CD4-positive, alpha-beta T cell treated with Interleukin-6 for 4 hours (primary cell): Measurements from ENCODE around the gene MANF.
"Not testable (repeated sequence)": the region's sequence is repeated elsewhere in the genome, so short reads cannot be mapped to it uniquely, and the experiment has no call there.

Experiments used
- DNase-seq: peaks from one replicate; pipeline ENCODE4 v3.0.0-alpha.2; 2020; ENCODE audit warnings: mixed read lengths

Gene MANF

GRCh38 chr3:51384726-51385473, at the start of gene MANF:
Gene MANF, plus strand, starts transcription at chr3:51385291. Its CDS starts 52 bp downstream, at chr3:51385343.
- DNase-seq: peak; percentile 97

GRCh38 chr3:51336261-51336660, 48.8 kb upstream of the MANF start:
- DNase-seq: no peak

GRCh38 chr3:51337666-51338065, 47.4 kb upstream of the MANF start:
- DNase-seq: no peak

- DNase-seq: no peak
Observed at GRCh38 chr3:51338632-51339031, 46.5 kb upstream of the MANF start.

GRCh38 chr3:51340013-51340829, 44.9 kb upstream of the MANF start:
- no peak for DNase-seq

GRCh38 chr3:51340989-51341636, 44.0 kb upstream of the MANF start:
- no peak for DNase-seq

- DNase-seq: no peak
Observed at GRCh38 chr3:51343918-51344687, 41.0 kb upstream of the MANF start.

- no peak for DNase-seq
Observed at GRCh38 chr3:51350751-51351150, 34.3 kb upstream of the MANF start.

- DNase-seq: no peak
Observed at GRCh38 chr3:51353131-51353530, 32.0 kb upstream of the MANF start.

- no peak for DNase-seq
Observed at GRCh38 chr3:51353691-51354090, 31.4 kb upstream of the MANF start.

- no peak for DNase-seq
Observed at GRCh38 chr3:51354172-51354571, 30.9 kb upstream of the MANF start.

GRCh38 chr3:51354731-51355615, 30.1 kb upstream of the MANF start:
- no peak for DNase-seq

- no peak for DNase-seq
Observed at GRCh38 chr3:51355891-51356578, 29.1 kb upstream of the MANF start.

GRCh38 chr3:51357856-51358255, 27.2 kb upstream of the MANF start:
- DNase-seq: no peak

- no peak for DNase-seq
Observed at GRCh38 chr3:51358981-51359380, 26.1 kb upstream of the MANF start.

GRCh38 chr3:51360806-51361205, 24.3 kb upstream of the MANF start:
- DNase-seq: no peak

- DNase-seq: no peak
Observed at GRCh38 chr3:51361746-51362145, 23.3 kb upstream of the MANF start.

GRCh38 chr3:51362476-51362875, 22.6 kb upstream of the MANF start:
- no peak for DNase-seq

GRCh38 chr3:51368276-51368675, 16.8 kb upstream of the MANF start:
- not testable (repeated sequence) for DNase-seq

- peak; percentile 62 for DNase-seq
Observed at GRCh38 chr3:51371943-51372557, 13.0 kb upstream of the MANF start.
